K562 (cell line): ENCODE results near the gene SLC25A42. TPM values are rescaled to one million over a fixed set of nuclear protein-coding genes. Genes with fewer than 3 reads are reported as not detected.

Source experiments
- ATAC-seq: fragments of 200-7000 bp; cut with Tn5 transposase; 3 replicates; pipeline ENCODE4 v1.9.1; 2020; ENCODE audit warnings: moderate library complexity
- BruUV-seq: library from RNA; stranded (reverse); fragments of 400-500 nt; replicated peaks from 2 replicates; lab custom pipeline; 2021; lab: Mats Ljungman, UMichigan
- CTCF ChIA-PET: fragments of 300-600 bp; formaldehyde crosslinking; extraction: SDS; loops from one replicate; lab custom pipeline; 2021; ENCODE audit warnings: low intra/inter-chr PET ratio; lab: Yijun Ruan, JAX
- POLR2A ChIA-PET: fragments of 300-600, 350-650 bp; sonication (Branson Sonifier 250); formaldehyde crosslinking; extraction: SDS; loops from one replicate; lab custom pipeline; 2021; ENCODE audit warnings: antibody characterized with exemption, inconsistent platforms; lab: Yijun Ruan, JAX
- DNase-seq, 4 experiments: peaks; one replicate each; pipeline versions ENCODE4 v3.0.0 to v3.0.0-alpha.2; 2011 to 2018; ENCODE audit warnings: low spot score in 3 of 4, mixed read lengths in 3 of 4; ENCODE audit errors: extremely low read depth in 1 of 4
- FAIRE-seq: peaks from 2 replicates; lab custom pipeline; 2011; peaks lifted over from hg19 to GRCh38; lab: Jason Lieb, UNC
- H2AFZ ChIP-seq: 2 replicates; pipeline ENCODE4 v1.6.0; 2011; ENCODE audit warnings: low read depth, low read length, control low read depth, inconsistent platforms
- H3K27ac ChIP-seq: fragments of 200-600 bp; 3 replicates; pipeline ENCODE4 v1.8.0; 2011; ENCODE audit warnings: low read depth, mild to moderate bottlenecking, control low read depth, inconsistent platforms, low read length, moderate library complexity, mixed read lengths; ENCODE audit errors: extremely low read depth
- H3K27me3 ChIP-seq, 2 experiments: fragments of 300-600 bp in 1 of 2; 2 replicates in 1 of 2; 3 replicates in 1 of 2; pipeline versions ENCODE4 v1.6.0 to v1.8.0; 2011; ENCODE audit warnings: inconsistent platforms in 2 of 2, low read length in 2 of 2, mild to moderate bottlenecking in 1 of 2, mixed read lengths in 1 of 2, moderate library complexity in 1 of 2; ENCODE audit not compliant: control insufficient read depth in 2 of 2, insufficient read depth in 2 of 2
- H3K36me3 ChIP-seq: fragments of 300-600 bp; 3 replicates; pipeline ENCODE4 v1.8.0; 2011; ENCODE audit warnings: mild to moderate bottlenecking, low read length, inconsistent platforms; ENCODE audit not compliant: control insufficient read depth, insufficient read depth
- H3K4me1 ChIP-seq, 2 experiments: fragments of 200-600 bp in 1 of 2; replicated peaks in 1 of 2; 2 replicates in 1 of 2; 3 replicates in 1 of 2; pipeline versions ENCODE4 v1.5.1 to v1.8.0; 2011; ENCODE audit warnings: inconsistent platforms in 2 of 2, low read length in 2 of 2, mild to moderate bottlenecking in 1 of 2, mixed read lengths in 1 of 2, moderate library complexity in 1 of 2; ENCODE audit not compliant: control insufficient read depth in 2 of 2, insufficient read depth in 2 of 2
- H3K4me2 ChIP-seq: 2 replicates; pipeline ENCODE4 v1.6.1; 2011; ENCODE audit warnings: low read length, control low read depth, inconsistent platforms, mixed read lengths; ENCODE audit not compliant: insufficient read depth
- H3K4me3 ChIP-seq: fragments of 200-600 bp; sonication (generic), shearing (Covaris generic); 2 replicates; pipeline ENCODE4 v1.5.1; 2016; ENCODE audit warnings: control low read depth, inconsistent platforms
- H3K79me2 ChIP-seq: fragments of 200-600 bp; 3 replicates; pipeline ENCODE4 v1.8.0; 2011; ENCODE audit warnings: low read length, inconsistent platforms; ENCODE audit not compliant: control insufficient read depth, insufficient read depth
- H3K9ac ChIP-seq, 2 experiments: 2 replicates each; pipeline versions ENCODE4 v1.6.0 to v1.6.1; 2011; ENCODE audit warnings: low read depth in 2 of 2, low read length in 2 of 2, control low read depth in 1 of 2, inconsistent platforms in 1 of 2, mild to moderate bottlenecking in 1 of 2, mixed read lengths in 1 of 2; ENCODE audit not compliant: insufficient read depth in 1 of 2
- H3K9me1 ChIP-seq: one replicate; pipeline ENCODE4 v1.6.0; 2011; ENCODE audit warnings: inconsistent platforms, mild to moderate bottlenecking, low read length, moderate library complexity; ENCODE audit not compliant: control insufficient read depth, insufficient read depth
- H3K9me3 ChIP-seq: replicated peaks from 2 replicates; pipeline ENCODE4 v1.5.1; 2011; ENCODE audit warnings: low read depth, low read length, inconsistent platforms; ENCODE audit not compliant: control insufficient read depth, insufficient read depth
- H4K20me1 ChIP-seq: replicated peaks from 2 replicates; pipeline ENCODE4 v1.6.1; 2011; ENCODE audit warnings: low read length, inconsistent platforms, mixed read lengths; ENCODE audit not compliant: control insufficient read depth, insufficient read depth
- BRCA1 ChIP-seq, 2 experiments: fragments of 450-650 bp in 1 of 2; sonication (generic) in 1 of 2; formaldehyde crosslinking in 1 of 2; IDR thresholded peaks; 2 replicates each; pipeline versions ENCODE4 v1.5.0 to v1.6.1; 2017 to 2020; ENCODE audit warnings: mild to moderate bottlenecking in 1 of 2, missing genetic modification reagents in 1 of 2
- FIP1L1 ChIP-seq: fragments of 200-400 bp; formaldehyde crosslinking; IDR thresholded peaks from 2 replicates; pipeline ENCODE4 v1.6.1; 2018; ENCODE audit warnings: mild to moderate bottlenecking, low read depth, low read length; ENCODE audit not compliant: poor library complexity, severe bottlenecking
- IRF1 ChIP-seq: sonication (generic); formaldehyde crosslinking; IDR thresholded peaks from 2 replicates; pipeline ENCODE4 v1.8.0; 2022; ENCODE audit warnings: missing genetic modification reagents, mild to moderate bottlenecking, borderline replicate concordance
- MAFG ChIP-seq: fragments of 450-650 bp; conservative IDR thresholded peaks from 2 replicates; pipeline ENCODE4 v1.6.1; 2016; ENCODE audit warnings: missing genetic modification characterization, missing compliant biosample characterization
- MAZ ChIP-seq, 2 experiments: fragments of 450-650 bp in 1 of 2; sonication (generic) in 1 of 2; formaldehyde crosslinking; IDR thresholded peaks in 1 of 2; conservative IDR thresholded peaks in 1 of 2; 2 replicates each; pipeline versions ENCODE4 v1.4.0 to v1.5.0; 2020; ENCODE audit warnings: mild to moderate bottlenecking in 1 of 2, missing genetic modification reagents in 1 of 2
- NR2C1 ChIP-seq, 2 experiments: fragments of 450-650 bp; IDR thresholded peaks; 2 replicates each; pipeline ENCODE4 v1.6.1; 2017; ENCODE audit warnings: mild to moderate bottlenecking in 2 of 2, antibody characterized with exemption in 1 of 2, inconsistent platforms in 1 of 2, missing compliant biosample characterization in 1 of 2, missing genetic modification characterization in 1 of 2
- PBX2 ChIP-seq, 2 experiments: IDR thresholded peaks in 1 of 2; conservative IDR thresholded peaks in 1 of 2; 2 replicates each; pipeline ENCODE4 v1.6.1; 2016; ENCODE audit warnings: low read depth in 2 of 2, mild to moderate bottlenecking in 1 of 2, missing compliant biosample characterization in 1 of 2, missing genetic modification characterization in 1 of 2, moderate library complexity in 1 of 2
- PPARD ChIP-seq: fragments of 250-450 bp; sonication (Bioruptor Pico); IDR thresholded peaks from 2 replicates; pipeline ENCODE4 v1.8.0; 2022; ENCODE audit warnings: inconsistent platforms, mild to moderate bottlenecking, moderate library complexity
- SAP30 ChIP-seq: fragments of 200-600 bp; sonication (generic); IDR thresholded peaks from 2 replicates; pipeline ENCODE4 v1.6.1; 2012; ENCODE audit warnings: borderline replicate concordance, low read depth, mild to moderate bottlenecking, moderate library complexity, low read length, control low read depth, inconsistent platforms; ENCODE audit not compliant: insufficient read depth, poor library complexity, severe bottlenecking
- SRSF3 ChIP-seq: fragments of 200-400 bp; formaldehyde crosslinking; IDR thresholded peaks from 2 replicates; pipeline ENCODE4 v1.6.1; 2016; ENCODE audit warnings: mild to moderate bottlenecking, low read length, moderate library complexity; ENCODE audit not compliant: insufficient read depth
- SRSF9 ChIP-seq: fragments of 200-400 bp; formaldehyde crosslinking; IDR thresholded peaks from 2 replicates; pipeline ENCODE4 v1.6.1; 2017; ENCODE audit warnings: low read depth, low read length, borderline replicate concordance
- TSC22D4 ChIP-seq: fragments of 450-650 bp; IDR thresholded peaks from 2 replicates; pipeline ENCODE4 v1.6.1; 2016; ENCODE audit warnings: missing genetic modification characterization, missing biosample characterization, control low read depth
- ZHX1 ChIP-seq: fragments of 150-350 bp; conservative IDR thresholded peaks from 2 replicates; pipeline ENCODE4 v1.6.1; 2014; ENCODE audit warnings: low read length
- ZNF316 ChIP-seq: fragments of 450-650 bp; IDR thresholded peaks from 2 replicates; pipeline ENCODE4 v1.6.1; 2016
- ZNF75A ChIP-seq: fragments of 450-650 bp; formaldehyde crosslinking; IDR thresholded peaks from 2 replicates; pipeline ENCODE4 v1.4.0; 2020; ENCODE audit warnings: mild to moderate bottlenecking
- ZSCAN29 ChIP-seq: fragments of 450-650 bp; IDR thresholded peaks from 2 replicates; pipeline ENCODE4 v1.6.1; 2017
- WGBS: fragments of 100-300 bp; shearing (Covaris generic); methylation state at CpG from one replicate; pipeline ENCODE4 v1.1.6; 2016; ENCODE audit warnings: low coverage, mixed read lengths; ENCODE audit not compliant: insufficient coverage; ENCODE audit errors: missing lambda C conversion rate; 5-methylcytosine and 5-hydroxymethylcytosine counted together
- in situ Hi-C: fragments of 300-500 bp; cut with MboI; formaldehyde crosslinking; loops from 4 replicates; pipeline ENCODE4 v1.15.0; 2018; ENCODE audit warnings: inconsistent platforms, mixed read lengths
- intact Hi-C: fragments of 100-400 bp; cut with micrococcal nuclease; formaldehyde crosslinking; loops from 2 replicates; pipeline ENCODE4 v1.14.2; 2022
- polyA plus RNA-seq, 8 experiments: library from polyadenylated mRNA; depleted of rRNA in 4 of 8; stranded (reverse) in 5 of 8; unstranded in 3 of 8; fragments of >200 nt; fragmentation: Nextera tagmentation in 2 of 8; fragmentation: Illumina TruSeq in 1 of 8; extraction: Ambion mirVana in 2 of 8; extraction: Trizol in 1 of 8; gene quantifications; 2 replicates each; pipeline versions ENCODE4 v1.2.1 to v1.2.3, GENCODE V29; 2011 to 2014; ENCODE audit warnings: inconsistent platforms in 1 of 8, missing spikeins in 1 of 8
- total RNA-seq, 7 experiments: library from RNA; depleted of rRNA in 6 of 7; stranded (reverse); fragments of >200 nt in 6 of 7; fragmentation: Illumina TruSeq in 2 of 7; extraction: Trizol in 2 of 7; gene quantifications; 2 replicates each; pipeline versions ENCODE4 v1.2.1 to v1.2.3, GENCODE V29; 2011 to 2021; ENCODE audit warnings: low replicate concordance in 1 of 7

The SLC25A42 gene
- total and polyA plus RNA-seq, 9 of the 15 experiments (the other 6 are each of a cell fraction or from before 2014, with no cell fraction given): 0.59 to 32.2 (median 14.1) TPM

- POLR2A ChIA-PET: interaction anchor here (0.6 kb wide), 1 partner anchor 189 kb away, joined by 3 read pairs; no protein-coding TSS in a partner anchor
- no peak for FAIRE-seq
- no TSS peak for BruUV-seq
- TF ChIP-seq SRSF9 (no peak), NR2C1 (IDR thresholded peaks at IDR 0.05) (no peak), NR2C1 (tag; IDR thresholded peaks at IDR 0.05) (no peak), SRSF3 (no peak), PPARD (CRISPR knock-in tag) (no peak), ZNF316 (peak; percentile 91), MAZ (CRISPR knock-in tag; conservative IDR thresholded peaks at IDR 0.05 in 1 of 2, IDR thresholded peaks at IDR 0.05 in 1 of 2) (no peak), ZSCAN29 (no peak), ZNF75A (CRISPR knock-in tag) (no peak), IRF1 (CRISPR knock-in tag) (no peak), TSC22D4 (tag) (no peak), ZHX1 (no peak), SAP30 (no peak), MAFG (tag) (peak; percentile 77), BRCA1 (IDR thresholded peaks at IDR 0.05) (no peak), BRCA1 (CRISPR knock-in tag; IDR thresholded peaks at IDR 0.05) (no peak), FIP1L1 (no peak), PBX2 (CRISPR knock-in tag; IDR thresholded peaks at IDR 0.05; ENCODE audit: low read depth) (no peak), PBX2 (tag; conservative IDR thresholded peaks at IDR 0.05; ENCODE audit: low read depth) (no peak)
Observed at GRCh38 chr19:19126102-19126501, 62.3 kb downstream of the SLC25A42 start.

More at GRCh38 chr19:19126102-19126501, 62.3 kb downstream of the SLC25A42 start:
- Histone ChIP-seq H3K9ac (no peak overlapping the region), H3K4me1 (peaks cover 3 to 11% of the 10 kb centered on the region in 2 experiments), H3K27me3 (no peaks in the 10 kb centered on the region), H3K4me2 (no peak overlapping the region), H2AFZ (no peak overlapping the region), H3K36me3 (peaks cover 45% of the 10 kb centered on the region), H4K20me1 (no peaks in the 10 kb centered on the region), H3K9me3 (no peaks in the 10 kb centered on the region), H3K27ac (no peak overlapping the region), H3K79me2 (no peaks in the 10 kb centered on the region), H3K9me1 (no peaks in the 10 kb centered on the region), H3K4me3 (no peak overlapping the region)
- CTCF ChIA-PET: no interaction called here
- no peak for DNase-seq
- in situ Hi-C loops (no loop called here), intact Hi-C loops (no loop called here)
- ATAC-seq: no peak
- 87% methylated on average over 5 of the region's 6 CpGs for WGBS
